Stimulated activated CD8-positive, alpha-beta memory T cell treated with anti-CD3 and anti-CD28 coated beads, Interleukin-12 subunit alpha, Interleukin-12 subunit beta, amount 100 ng/mL, for 4 hours (primary cell): ENCODE data around the gene GLI1.

Experiments
- DNase-seq: peaks from one replicate; pipeline ENCODE4 v3.0.0-alpha.2; 2020; ENCODE audit warnings: low read depth

GLI1 gene

DNA sequence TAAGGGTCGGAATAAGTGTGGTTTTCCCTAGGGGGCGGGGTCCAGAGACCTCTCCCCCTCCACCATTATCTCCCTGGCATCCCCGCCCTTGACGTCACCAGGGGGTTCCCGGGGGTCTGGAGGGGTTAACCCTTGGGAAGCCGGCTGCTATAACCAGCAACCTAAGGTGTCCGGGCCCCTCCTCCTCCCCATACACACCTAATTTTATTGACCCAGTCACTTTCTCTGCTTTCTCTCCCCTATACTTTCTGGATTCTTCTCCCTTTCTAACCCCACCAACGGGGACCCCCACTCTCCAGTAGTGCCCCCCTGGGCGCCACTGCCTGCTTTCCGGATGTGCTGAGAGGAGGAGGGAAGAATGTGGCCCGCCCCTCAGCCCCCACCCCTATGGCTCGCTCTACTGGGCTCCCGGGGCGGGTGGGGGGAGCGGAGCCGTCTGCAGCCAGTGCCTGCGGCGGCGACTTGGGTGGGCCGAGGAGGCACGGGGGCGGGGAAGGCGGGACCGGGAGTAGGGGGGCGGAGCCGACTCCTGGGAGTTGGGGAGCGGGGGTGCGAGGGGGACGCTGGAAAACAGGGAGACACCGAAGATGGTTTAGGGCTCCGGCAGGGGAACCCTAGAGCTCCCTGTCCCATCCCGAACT, 1.8 kb downstream of the GLI1 start:
- DNase-seq, result no peak

DNA sequence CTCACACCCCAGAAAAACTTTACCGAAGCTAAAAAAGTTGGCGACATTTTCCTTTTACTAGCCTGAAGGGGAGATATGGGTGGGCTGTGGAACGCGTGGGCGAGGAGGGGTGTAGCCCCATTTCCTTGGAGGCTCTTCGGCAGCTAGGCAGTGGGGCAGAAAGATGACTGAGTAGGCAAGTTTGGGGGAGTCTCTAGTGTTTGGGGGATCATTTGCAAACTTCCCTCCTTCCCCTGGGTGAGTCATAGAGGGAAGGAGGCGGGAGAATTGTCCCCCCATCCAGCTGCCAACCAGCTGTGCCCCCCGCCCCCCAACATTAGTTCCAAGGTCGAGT, 2.3 kb downstream of the GLI1 start:
- no peak for DNase-seq

DNA sequence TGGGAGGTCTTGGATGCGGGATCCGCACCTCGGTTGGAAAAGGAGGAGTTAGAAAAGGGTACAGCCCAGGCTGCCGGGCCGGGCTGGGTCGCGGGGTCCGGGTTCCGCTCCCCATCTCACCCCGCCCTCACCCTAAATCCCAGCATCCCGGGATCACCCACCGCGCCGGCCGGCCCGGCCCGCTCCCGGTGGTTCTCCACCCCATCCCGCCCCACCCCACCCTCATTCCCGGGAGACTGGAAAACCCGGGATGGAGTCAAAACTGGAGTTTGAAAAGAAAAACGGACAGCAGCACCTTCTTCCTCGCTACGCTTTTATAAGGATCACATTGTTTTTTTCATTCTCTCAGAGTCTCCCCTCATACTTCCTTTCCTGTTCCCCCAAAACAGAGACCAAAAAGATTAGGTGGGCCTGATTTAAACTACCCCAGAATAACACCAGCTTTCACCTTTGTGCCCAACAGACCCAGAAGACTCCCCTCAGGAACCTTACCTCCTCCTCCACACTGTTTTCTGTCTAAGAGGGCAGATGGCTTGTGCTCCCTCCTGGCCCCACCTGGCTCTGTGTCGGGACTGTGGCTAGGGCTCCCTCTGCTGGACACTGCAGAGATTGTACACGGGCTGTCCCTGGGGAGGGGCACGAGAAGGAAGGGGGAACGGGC, 2.8 kb downstream of the GLI1 start:
- DNase-seq, result peak; percentile 74

DNA sequence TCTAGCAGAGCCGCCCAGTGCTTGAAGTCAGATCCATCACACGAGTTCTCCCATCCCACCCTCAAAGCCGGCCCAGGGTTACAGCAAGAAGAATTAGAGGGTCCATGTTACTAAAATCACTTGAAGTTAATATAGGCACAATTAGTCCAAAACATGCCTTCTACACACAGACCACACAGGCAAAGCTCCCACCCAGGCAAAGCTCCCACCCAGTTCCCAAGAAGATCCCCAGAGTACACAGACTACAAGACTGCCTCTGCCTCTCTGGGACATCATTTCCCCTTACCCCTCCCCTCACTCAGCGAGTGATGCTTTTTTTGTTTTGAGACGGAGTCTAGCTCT, 3.3 kb downstream of the GLI1 start:
- no peak for DNase-seq

DNA sequence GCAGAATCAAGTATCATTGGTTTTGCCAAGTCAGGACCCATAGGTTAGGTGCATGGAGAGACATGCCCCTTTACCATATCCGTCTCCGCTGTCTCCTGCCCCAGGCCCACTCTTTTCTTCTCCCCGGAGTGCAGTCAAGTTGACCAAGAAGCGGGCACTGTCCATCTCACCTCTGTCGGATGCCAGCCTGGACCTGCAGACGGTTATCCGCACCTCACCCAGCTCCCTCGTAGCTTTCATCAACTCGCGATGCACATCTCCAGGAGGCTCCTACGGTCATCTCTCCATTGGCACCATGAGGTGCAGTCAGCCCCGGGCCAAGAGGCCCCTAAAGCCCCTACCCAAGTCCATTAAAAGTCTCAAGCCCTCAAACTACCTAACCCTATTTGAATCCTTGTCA, 5.0 kb downstream of the GLI1 start:
- DNase-seq, result no peak

DNA sequence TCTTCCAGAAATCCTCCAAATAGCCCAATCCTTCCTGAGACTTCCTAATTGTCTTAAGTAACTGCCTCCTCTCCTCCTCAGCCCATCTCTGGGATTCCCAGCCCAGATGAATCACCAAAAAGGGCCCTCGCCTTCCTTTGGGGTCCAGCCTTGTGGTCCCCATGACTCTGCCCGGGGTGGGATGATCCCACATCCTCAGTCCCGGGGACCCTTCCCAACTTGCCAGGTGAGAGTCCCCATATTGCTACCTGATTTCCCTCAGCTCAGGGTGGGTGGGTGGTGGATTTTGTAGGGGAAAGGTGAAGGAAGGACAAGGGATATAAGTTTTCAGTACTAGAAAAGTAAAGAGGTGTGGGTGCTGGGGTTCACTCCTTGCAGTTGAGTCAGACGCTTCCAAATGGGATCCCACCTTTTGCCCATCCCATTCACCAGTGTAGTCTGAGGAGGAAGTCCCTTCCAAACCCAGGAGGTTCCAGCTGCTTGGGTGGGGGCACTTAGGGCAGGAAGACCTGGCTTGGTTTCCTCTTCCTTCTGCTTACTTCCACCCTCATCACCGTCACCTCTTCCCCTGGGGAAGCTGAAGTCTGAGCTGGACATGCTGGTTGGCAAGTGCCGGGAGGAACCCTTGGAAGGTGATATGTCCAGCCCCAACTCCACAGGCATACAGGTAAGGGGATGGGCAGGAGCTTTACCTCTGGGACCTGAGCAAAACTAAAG, 5.6 kb downstream of the GLI1 start:
- no peak for DNase-seq

DNA sequence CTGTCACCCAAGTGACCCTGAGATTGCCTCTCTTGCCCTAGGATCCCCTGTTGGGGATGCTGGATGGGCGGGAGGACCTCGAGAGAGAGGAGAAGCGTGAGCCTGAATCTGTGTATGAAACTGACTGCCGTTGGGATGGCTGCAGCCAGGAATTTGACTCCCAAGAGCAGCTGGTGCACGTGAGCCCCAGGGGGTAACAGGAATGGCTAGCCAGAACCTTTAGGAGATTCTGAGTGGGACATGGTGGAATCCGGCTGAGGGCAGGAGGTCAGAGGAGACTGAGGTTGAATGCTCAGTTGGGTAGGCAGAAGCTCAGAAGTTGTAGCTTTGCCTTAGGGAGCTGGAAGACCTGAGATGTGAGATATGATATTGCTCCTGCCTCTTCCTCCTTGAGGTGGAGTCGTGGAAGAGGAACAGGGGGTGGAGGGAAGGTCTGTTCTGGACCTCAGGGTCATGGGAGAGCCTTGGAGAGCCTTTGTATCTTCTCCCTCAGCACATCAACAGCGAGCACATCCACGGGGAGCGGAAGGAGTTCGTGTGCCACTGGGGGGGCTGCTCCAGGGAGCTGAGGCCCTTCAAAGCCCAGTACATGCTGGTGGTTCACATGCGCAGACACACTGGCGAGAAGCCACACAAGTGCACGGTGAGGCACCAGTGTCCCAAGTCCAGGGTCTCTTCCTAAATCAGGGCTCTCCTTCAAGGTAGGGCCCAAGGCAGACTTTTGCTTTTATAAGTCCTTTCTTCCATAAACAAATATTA, 6.3 kb downstream of the GLI1 start:
- DNase-seq, result no peak

DNA sequence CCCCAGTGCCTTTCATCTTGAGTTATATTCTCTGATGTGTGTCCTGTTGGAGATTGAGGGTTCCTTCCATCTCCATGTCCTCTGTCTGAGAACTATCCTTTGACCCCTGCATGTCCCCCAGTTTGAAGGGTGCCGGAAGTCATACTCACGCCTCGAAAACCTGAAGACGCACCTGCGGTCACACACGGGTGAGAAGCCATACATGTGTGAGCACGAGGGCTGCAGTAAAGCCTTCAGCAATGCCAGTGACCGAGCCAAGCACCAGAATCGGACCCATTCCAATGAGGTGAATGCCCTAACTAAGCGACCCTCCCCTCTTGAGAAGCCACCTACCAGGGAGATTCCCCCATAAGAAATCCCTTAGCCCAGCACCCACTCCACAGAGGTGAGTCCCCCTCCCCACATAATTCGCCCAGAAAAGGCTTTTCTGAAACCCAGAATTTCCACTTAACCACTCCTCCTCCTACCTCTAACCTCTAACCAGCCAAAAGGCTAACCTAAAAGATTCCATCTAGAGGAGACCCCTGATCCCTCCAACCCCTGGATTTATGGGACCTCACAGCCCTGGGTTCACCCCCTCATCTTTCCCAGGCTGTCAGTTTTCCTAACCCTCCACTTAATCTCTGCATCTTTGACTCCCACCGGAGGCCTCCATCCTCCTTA, 7.8 kb downstream of the GLI1 start:
- no peak for DNase-seq

DNA sequence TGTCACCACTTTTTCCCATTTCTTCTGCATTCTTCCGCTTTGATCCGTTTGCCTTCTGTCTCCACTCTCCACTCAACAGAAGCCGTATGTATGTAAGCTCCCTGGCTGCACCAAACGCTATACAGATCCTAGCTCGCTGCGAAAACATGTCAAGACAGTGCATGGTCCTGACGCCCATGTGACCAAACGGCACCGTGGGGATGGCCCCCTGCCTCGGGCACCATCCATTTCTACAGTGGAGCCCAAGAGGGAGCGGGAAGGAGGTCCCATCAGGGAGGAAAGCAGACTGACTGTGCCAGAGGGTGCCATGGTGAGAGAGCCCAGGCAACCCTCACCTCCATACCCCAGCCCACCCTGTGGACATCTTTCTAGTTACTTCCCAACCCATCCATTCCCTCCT, 8.3 kb downstream of the GLI1 start:
- DNase-seq, result no peak

DNA sequence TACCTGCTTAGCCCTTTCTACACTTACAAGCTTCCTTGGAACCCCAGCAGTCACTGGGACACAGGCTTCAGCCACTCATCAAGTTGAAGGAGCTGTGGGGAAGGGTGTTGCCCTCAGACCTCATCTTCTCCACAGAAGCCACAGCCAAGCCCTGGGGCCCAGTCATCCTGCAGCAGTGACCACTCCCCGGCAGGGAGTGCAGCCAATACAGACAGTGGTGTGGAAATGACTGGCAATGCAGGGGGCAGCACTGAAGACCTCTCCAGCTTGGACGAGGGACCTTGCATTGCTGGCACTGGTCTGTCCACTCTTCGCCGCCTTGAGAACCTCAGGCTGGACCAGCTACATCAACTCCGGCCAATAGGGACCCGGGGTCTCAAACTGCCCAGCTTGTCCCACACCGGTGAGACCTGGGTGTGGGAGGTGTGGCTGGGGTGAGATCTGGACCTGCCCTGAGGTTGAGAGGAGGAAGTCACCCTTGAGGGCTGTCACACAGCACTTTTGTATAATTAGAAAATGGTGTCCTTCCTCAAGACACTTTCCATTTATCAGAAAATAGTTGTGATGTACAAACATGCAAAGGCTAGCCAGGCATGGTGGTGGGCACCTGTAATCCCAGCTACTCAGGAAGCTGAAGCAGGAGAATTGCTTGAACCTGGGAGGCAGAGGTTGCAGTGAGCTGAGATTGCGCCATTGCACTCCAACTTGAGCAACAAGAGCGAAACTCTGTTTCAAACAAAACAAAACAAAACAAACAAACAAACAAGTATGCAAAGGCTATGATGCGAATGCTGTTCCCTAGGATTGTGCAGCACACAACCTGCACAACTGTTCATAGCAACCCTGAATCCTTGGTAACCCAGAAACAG, 9.9 kb downstream of the GLI1 start:
- no peak for DNase-seq

DNA sequence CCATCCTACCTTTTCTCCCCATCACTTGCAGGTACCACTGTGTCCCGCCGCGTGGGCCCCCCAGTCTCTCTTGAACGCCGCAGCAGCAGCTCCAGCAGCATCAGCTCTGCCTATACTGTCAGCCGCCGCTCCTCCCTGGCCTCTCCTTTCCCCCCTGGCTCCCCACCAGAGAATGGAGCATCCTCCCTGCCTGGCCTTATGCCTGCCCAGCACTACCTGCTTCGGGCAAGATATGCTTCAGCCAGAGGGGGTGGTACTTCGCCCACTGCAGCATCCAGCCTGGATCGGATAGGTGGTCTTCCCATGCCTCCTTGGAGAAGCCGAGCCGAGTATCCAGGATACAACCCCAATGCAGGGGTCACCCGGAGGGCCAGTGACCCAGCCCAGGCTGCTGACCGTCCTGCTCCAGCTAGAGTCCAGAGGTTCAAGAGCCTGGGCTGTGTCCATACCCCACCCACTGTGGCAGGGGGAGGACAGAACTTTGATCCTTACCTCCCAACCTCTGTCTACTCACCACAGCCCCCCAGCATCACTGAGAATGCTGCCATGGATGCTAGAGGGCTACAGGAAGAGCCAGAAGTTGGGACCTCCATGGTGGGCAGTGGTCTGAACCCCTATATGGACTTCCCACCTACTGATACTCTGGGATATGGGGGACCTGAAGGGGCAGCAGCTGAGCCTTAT, 10.8 kb downstream of the GLI1 start:
- DNase-seq, result no peak

DNA sequence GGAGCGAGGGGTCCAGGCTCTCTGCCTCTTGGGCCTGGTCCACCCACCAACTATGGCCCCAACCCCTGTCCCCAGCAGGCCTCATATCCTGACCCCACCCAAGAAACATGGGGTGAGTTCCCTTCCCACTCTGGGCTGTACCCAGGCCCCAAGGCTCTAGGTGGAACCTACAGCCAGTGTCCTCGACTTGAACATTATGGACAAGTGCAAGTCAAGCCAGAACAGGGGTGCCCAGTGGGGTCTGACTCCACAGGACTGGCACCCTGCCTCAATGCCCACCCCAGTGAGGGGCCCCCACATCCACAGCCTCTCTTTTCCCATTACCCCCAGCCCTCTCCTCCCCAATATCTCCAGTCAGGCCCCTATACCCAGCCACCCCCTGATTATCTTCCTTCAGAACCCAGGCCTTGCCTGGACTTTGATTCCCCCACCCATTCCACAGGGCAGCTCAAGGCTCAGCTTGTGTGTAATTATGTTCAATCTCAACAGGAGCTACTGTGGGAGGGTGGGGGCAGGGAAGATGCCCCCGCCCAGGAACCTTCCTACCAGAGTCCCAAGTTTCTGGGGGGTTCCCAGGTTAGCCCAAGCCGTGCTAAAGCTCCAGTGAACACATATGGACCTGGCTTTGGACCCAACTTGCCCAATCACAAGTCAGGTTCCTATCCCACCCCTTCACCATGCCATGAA, 11.5 kb downstream of the GLI1 start:
- DNase-seq, result no peak

DNA sequence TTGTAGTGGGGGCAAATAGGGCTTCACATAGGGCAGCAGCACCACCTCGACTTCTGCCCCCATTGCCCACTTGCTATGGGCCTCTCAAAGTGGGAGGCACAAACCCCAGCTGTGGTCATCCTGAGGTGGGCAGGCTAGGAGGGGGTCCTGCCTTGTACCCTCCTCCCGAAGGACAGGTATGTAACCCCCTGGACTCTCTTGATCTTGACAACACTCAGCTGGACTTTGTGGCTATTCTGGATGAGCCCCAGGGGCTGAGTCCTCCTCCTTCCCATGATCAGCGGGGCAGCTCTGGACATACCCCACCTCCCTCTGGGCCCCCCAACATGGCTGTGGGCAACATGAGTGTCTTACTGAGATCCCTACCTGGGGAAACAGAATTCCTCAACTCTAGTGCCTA, 12.1 kb downstream of the GLI1 start:
- no peak for DNase-seq

DNA sequence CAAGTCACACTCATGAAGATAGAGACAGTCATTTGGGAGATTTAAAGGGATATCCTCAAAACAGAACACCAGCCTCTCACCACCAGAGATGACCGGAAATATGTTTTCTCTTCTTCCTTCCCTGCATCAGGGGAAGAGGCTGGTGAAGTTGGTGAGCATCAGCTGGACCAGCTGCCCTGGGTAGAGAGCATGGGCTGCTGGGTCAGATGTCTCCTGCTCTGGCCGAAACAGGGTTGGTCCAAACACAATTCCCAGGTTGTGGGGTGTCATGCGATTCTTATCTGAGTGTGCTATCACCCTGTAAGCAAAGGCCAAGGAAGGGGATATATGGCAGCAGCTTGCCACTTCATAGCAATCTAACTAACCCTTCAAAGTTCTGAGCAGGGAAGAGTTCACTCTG, 12.8 kb downstream of the GLI1 start:
- DNase-seq, result no peak

DNA sequence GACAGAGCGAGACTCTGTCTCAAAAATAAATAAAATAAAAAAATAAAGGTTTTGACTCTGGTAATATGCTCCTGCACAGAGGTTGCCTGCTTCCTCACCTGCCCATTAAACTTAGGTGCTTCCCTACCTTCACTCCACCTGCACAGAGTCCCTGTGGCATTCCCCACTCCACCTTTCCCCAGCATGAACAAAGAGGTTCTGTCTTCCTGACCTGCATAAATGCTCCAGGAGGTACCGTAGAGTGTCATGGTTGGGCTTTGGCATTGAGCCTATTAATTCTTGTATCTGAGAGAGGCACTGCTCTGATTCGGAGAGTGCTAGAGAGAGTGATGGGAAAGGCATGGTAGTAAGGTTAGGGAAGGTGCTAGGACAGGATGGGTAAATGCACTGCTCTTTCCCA, 13.8 kb downstream of the GLI1 start:
- DNase-seq, result no peak

DNA sequence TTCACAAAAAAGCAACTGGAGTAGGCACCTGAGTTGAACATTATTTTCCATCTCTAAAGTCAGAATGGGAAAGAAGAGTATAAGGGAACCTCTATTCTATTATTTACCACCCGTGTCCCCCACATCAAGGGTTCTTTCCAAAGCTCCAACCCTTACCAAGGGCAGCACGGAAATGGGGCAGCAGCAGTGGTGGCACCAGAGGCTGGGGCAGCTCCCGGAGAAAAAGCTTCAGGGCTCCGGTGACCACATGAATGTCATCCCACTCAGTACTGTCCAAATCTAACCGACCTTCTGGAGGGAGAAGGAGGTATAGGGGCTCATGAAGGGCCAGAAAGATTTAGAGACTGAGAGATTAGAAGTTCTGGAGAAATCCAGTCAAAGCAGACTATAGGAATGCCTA, 14.3 kb downstream of the GLI1 start:
- DNase-seq, result no peak

DNA sequence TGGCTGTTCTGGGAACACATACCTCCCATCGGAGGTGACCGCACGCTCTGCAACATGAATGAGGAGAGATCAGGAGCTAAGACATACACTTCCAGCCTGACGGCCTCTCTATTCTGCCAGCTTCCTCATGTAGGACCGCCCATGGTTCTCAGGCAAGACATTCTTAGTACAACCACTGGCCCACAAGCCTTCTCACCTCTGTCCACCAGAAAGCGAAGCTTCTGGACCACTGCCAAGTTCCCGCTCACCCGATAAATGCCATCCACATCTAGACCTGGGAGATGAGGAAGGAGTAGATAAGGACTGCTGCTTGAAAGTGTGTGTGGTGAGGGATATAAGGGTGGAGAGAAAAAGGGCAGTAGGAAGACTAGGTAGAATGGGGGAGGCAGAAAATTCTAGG, 14.8 kb downstream of the GLI1 start:
- DNase-seq, result no peak

DNA sequence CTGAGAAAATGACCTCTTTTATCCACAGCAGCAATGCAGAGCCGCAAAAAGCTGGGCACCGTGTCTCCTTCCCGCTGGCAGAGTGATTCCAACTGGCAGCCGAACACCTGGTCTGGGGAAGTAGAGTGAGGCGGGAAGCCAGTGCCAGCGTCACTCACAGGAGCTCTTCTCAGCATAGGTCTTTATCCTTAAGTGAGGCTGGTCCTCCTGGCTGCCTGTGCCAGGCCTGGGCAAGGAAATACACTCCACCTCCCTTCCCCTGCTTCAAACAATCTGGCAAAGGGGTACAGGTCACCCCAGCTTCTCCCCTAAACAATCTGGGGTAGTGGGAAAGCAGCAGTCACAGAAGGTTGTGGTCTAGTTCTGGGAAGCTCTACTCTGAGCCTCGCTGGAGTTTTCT, 15.3 kb downstream of the GLI1 start:
- DNase-seq, result no peak

DNA sequence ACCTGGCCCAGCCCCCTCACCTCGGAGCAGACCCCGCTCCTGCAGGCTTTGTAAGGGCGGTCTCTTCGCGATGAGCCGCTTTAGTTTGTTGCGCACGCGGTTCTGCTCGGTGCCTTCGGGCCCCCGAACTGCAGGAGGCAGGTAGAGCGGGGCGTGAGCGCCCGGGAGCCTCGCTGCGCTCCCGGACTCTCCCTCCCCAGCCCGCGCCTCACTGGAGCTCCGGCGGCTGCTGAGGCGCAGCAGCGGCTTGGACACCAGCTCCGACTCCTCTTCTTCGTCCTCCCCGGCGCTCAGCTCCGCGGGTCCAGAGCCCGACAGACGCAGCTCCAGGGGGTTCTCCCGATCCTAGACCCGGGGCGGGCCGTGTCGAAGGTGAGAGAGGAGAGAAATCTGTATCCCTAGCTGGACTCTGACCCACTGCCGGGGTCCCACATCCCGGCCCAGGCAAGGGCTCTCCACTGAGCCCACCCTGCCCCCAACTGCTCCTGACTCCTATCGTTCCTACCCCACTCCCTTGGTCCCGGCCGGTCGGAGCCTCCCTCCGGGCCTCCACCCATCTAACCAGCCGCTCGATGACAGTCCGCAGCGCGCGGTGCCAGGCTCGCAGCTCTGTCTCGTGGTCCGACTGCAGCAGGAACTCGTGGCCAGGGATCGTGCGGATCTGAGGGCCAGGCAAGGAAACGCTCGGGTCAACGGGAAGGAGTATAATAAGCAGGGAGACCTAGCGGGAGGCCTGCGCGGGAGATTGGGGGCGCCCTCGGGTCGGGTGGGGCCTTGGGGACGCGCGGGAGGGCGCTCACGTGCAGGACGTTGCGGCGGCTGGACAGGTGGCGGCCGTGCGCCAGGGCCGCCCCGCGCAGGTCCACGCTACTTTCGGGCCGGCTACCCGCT, 15.9 kb downstream of the GLI1 start:
- no peak for DNase-seq
